SH-SY5Y (cell line): ENCODE data around the gene BIRC6.

ENCODE experiments used
- GATA2 ChIP-seq: IDR thresholded peaks from 2 replicates; pipeline ENCODE4 v1.6.1; 2011; ENCODE audit warnings: mild to moderate bottlenecking, low read depth, low read length
- GATA3 ChIP-seq: IDR thresholded peaks from 2 replicates; pipeline ENCODE4 v1.6.1; 2011; ENCODE audit warnings: low read depth, mild to moderate bottlenecking, low read length, moderate library complexity

GRCh38 chr2:32436150-32436549, 79.3 kb downstream of the BIRC6 start:
- TF ChIP-seq GATA2 = no peak
- no peak for TF ChIP-seq GATA3
